HG03196 (cell line): Measurements from ENCODE around the gene SLC39A3.

Source experiments
- ATAC-seq: cut with Tn5 transposase; IDR thresholded peaks from one replicate; pipeline ENCODE4 v1.9.1; 2021; ENCODE audit not compliant: unreplicated experiment

The SLC39A3 gene

GRCh38 chr19:2706251-2706650 lies 33.6 kb downstream of the SLC39A3 start:
- no peak for ATAC-seq

- ATAC-seq = no peak
These were observed 36.1 kb downstream of the SLC39A3 start for GRCh38 chr19:2703691-2704216.

GRCh38 chr19:2703077-2703437 lies 36.8 kb downstream of the SLC39A3 start:
- ATAC-seq = no peak

GRCh38 chr19:2702170-2703076 lies 37.4 kb downstream of the SLC39A3 start, which contains the start of gene GNG7:
GNG7 (minus strand) TSS chr19:2702694; CDS start chr19:2520688, 182,006 bp downstream.
- ATAC-seq = peak; percentile 64

GRCh38 chr19:2701361-2702169 lies 38.3 kb downstream of the SLC39A3 start:
- no peak for ATAC-seq

- ATAC-seq = no peak
These were observed 39.0 kb downstream of the SLC39A3 start for GRCh38 chr19:2700660-2701360.

GRCh38 chr19:2699413-2700140 lies 40.2 kb downstream of the SLC39A3 start:
- ATAC-seq = no peak

GRCh38 chr19:2694196-2694595 lies 45.6 kb downstream of the SLC39A3 start:
- ATAC-seq = no peak

GRCh38 chr19:2693492-2694160 lies 46.2 kb downstream of the SLC39A3 start:
- ATAC-seq = no peak

GRCh38 chr19:2691951-2692350 lies 47.9 kb downstream of the SLC39A3 start:
- no peak for ATAC-seq

GRCh38 chr19:2690856-2691255 lies 49.0 kb downstream of the SLC39A3 start:
- ATAC-seq = no peak

GRCh38 chr19:2686360-2686759 lies 53.5 kb downstream of the SLC39A3 start:
- no peak for ATAC-seq

GRCh38 chr19:2685204-2685704 lies 54.6 kb downstream of the SLC39A3 start:
- no peak for ATAC-seq

GRCh38 chr19:2683430-2684003 lies 56.3 kb downstream of the SLC39A3 start:
- no peak for ATAC-seq
